ENCODE results near the gene RAB36.

RAB36 gene

DNA sequence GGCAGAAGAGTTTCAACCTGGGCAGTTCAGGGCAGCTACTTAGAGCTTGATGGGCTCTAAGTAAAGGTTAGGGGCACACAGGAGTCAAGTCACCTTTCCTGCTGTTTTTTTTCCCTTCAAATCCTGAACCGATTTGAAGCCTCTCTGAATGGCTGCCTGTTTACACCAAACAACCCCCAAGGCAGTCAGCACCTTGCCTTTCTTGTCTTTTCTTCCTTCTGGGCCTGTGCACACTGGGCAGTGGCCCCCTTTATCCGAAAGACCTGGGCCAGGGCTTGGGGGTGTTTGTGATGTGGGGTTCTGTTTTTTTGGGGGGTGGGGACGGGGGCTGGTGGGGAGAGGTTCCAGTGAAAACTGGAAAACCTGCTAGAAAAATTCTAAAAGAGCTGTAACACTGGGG lies 7.8 kb upstream of the RAB36 start:
- no peak for TF ChIP-seq POLR2AphosphoS5 (IDR thresholded peaks at IDR 0.05; ENCODE audit: low read depth, low read length)
- TF ChIP-seq, protein P1, sequence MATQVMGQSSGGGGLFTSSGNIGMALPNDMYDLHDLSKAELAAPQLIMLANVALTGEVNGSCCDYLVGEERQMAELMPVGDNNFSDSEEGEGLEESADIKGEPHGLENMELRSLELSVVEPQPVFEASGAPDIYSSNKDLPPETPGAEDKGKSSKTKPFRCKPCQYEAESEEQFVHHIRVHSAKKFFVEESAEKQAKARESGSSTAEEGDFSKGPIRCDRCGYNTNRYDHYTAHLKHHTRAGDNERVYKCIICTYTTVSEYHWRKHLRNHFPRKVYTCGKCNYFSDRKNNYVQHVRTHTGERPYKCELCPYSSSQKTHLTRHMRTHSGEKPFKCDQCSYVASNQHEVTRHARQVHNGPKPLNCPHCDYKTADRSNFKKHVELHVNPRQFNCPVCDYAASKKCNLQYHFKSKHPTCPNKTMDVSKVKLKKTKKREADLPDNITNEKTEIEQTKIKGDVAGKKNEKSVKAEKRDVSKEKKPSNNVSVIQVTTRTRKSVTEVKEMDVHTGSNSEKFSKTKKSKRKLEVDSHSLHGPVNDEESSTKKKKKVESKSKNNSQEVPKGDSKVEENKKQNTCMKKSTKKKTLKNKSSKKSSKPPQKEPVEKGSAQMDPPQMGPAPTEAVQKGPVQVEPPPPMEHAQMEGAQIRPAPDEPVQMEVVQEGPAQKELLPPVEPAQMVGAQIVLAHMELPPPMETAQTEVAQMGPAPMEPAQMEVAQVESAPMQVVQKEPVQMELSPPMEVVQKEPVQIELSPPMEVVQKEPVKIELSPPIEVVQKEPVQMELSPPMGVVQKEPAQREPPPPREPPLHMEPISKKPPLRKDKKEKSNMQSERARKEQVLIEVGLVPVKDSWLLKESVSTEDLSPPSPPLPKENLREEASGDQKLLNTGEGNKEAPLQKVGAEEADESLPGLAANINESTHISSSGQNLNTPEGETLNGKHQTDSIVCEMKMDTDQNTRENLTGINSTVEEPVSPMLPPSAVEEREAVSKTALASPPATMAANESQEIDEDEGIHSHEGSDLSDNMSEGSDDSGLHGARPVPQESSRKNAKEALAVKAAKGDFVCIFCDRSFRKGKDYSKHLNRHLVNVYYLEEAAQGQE (IDR thresholded peaks at IDR 0.05; ENCODE audit: insufficient read depth in 1 of 2, low read depth in 2 of 2, low read length in 2 of 2), result no peak
- TF ChIP-seq FOXP2 (optimal IDR thresholded peaks at IDR 0.05; ENCODE audit: borderline replicate concordance, extremely low read depth, extremely low read length, insufficient read depth), result no peak
- TF ChIP-seq SIN3A (IDR thresholded peaks at IDR 0.05; ENCODE audit: borderline replicate concordance, insufficient read depth, low read length), result no peak
- no peak for TF ChIP-seq TAF1 (IDR thresholded peaks at IDR 0.05; ENCODE audit: borderline replicate concordance, insufficient read depth, low read length)

DNA sequence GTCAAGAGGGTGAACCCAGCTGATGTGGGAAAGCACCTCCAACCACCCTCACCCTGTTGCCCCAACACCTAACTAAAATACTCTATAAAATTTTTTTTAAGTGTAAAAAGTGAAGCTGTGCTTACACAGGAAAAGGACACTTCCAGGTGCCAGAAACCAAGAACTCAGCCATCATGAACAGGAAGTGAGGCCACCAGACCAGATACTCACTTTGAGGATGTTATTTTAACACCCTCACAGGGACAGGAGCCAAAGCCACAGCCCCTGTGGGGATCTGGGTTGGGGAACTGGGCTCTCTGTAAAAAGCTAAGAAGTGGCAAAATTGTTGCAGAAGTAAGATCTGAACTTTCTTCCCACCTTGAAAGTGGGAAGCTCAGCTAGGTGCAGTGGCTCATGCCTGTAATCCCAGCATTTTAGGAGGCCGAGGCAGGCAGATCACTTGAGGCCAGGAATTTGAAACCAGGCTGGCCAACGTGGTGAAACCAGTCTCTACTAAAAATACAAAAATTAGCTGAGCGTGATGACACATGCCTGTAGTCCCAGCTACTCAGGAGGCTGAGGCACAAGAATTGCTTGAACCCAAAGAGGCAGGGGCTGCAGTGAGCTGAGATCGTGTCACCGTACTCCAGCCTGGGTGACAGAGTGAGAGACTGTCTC lies 7.2 kb upstream of the RAB36 start:
- TF ChIP-seq SIN3A (IDR thresholded peaks at IDR 0.05; ENCODE audit: borderline replicate concordance, insufficient read depth, low read length), result no peak
- TF ChIP-seq, protein P1 (IDR thresholded peaks at IDR 0.05; ENCODE audit: insufficient read depth in 1 of 2, low read depth in 2 of 2, low read length in 2 of 2), result no peak
- TF ChIP-seq TAF1 (IDR thresholded peaks at IDR 0.05; ENCODE audit: borderline replicate concordance, insufficient read depth, low read length), result no peak
- TF ChIP-seq FOXP2 (optimal IDR thresholded peaks at IDR 0.05; ENCODE audit: borderline replicate concordance, extremely low read depth, extremely low read length, insufficient read depth), result no peak
- TF ChIP-seq POLR2AphosphoS5 (IDR thresholded peaks at IDR 0.05; ENCODE audit: low read depth, low read length), result no peak

DNA sequence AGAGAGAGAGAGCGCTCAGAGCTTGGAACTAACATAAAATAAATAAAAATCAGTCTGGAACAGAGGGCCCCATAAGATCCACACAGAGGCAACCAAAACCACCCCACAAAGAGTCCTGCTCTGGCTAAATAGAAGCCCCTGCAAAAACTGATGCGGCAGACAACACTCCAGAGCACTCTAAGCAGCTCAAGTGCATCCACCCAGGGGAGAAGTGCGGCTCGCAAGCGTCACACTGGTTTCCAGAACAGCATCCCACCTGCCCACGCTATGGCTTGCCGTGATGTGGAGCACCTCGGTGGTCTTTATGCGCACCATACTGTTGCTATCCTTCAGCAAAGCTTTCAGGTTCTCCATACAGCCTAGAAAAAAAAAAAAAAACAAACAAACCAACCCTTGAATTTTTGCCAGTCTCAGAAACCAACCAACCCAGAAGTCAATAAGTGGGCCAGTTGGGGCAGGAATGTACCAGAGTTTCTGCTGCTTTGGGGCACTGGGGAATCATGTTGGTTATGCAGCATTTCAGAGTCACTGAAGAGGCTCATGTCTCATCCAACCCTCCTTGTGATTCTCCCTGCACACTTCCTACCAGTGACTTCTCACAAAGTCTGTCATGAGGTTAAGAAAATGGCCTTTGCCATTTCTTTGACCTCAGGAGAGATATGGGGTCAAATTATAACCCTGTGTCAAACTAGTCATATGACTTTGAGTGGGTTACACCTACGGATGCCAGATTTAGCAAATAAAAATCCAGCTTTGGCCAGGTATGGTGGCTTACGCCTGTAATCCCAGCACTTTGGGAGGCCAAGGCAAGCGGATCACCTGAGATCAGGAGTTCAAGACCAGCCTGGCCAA lies 6.5 kb upstream of the RAB36 start:
- TF ChIP-seq FOXP2 (optimal IDR thresholded peaks at IDR 0.05; ENCODE audit: borderline replicate concordance, extremely low read depth, extremely low read length, insufficient read depth), result no peak
- TF ChIP-seq SIN3A (IDR thresholded peaks at IDR 0.05; ENCODE audit: borderline replicate concordance, insufficient read depth, low read length), result no peak
- TF ChIP-seq, protein P1 (IDR thresholded peaks at IDR 0.05; ENCODE audit: insufficient read depth in 1 of 2, low read depth in 2 of 2, low read length in 2 of 2), result no peak
- no peak for TF ChIP-seq TAF1 (IDR thresholded peaks at IDR 0.05; ENCODE audit: borderline replicate concordance, insufficient read depth, low read length)
- TF ChIP-seq POLR2AphosphoS5 (IDR thresholded peaks at IDR 0.05; ENCODE audit: low read depth, low read length), result no peak

- TF ChIP-seq POLR2AphosphoS5 (IDR thresholded peaks at IDR 0.05; ENCODE audit: low read depth, low read length), result no peak
- TF ChIP-seq TAF1 (IDR thresholded peaks at IDR 0.05; ENCODE audit: borderline replicate concordance, insufficient read depth, low read length), result no peak
- no peak for TF ChIP-seq SIN3A (IDR thresholded peaks at IDR 0.05; ENCODE audit: borderline replicate concordance, insufficient read depth, low read length)
These were observed 4.9 kb upstream of the RAB36 start for GRCh38 chr22:23140385-23140784.

DNA sequence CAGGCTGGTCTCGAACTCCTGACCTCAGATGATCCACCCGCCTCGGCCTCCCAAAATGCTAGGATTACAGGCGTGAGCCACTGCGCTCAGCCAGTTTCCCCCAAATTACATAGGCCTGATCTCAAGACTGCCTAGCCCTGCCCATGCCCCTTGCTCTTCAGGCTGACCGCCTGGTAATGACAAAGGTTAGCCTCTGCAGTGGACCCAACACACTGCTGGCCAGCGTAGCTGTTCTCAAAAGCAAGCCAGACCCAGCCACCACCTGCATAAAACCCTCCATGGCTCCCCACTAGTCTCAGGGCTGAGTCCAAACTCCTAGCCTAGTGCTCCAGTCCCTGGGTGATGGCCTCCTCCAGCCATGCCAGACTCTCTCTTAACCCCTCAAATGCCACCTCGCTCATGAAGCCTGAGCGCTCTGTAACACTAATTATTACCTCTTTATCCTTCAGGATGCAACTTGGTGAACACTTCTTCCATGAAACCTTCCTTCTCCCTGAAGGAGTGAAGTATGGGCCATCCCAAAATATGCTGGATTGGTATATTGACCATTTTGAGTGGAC lies 2.7 kb upstream of the RAB36 start:
- TF ChIP-seq, protein P1 (IDR thresholded peaks at IDR 0.05; ENCODE audit: insufficient read depth in 1 of 2, low read depth in 2 of 2, low read length in 2 of 2), result no peak
- TF ChIP-seq POLR2AphosphoS5 (IDR thresholded peaks at IDR 0.05; ENCODE audit: low read depth, low read length), result no peak
- TF ChIP-seq SIN3A (IDR thresholded peaks at IDR 0.05; ENCODE audit: borderline replicate concordance, insufficient read depth, low read length), result no peak
- no peak for TF ChIP-seq TAF1 (IDR thresholded peaks at IDR 0.05; ENCODE audit: borderline replicate concordance, insufficient read depth, low read length)

Data from PFSK-1 (cell line).